ENCODE results near the gene MTUS2.

Gene MTUS2

GRCh38 chr13:29255567-29255966 lies 435.4 kb downstream of the MTUS2 start:
- DNase-seq = no peak

GRCh38 chr13:29260684-29261083 lies 440.5 kb downstream of the MTUS2 start:
- DNase-seq = peak; percentile 4

- no peak for DNase-seq
Measured at GRCh38 chr13:29266261-29266660, 446.1 kb downstream of the MTUS2 start.

- no peak for DNase-seq
Measured at GRCh38 chr13:29266756-29267733, 446.9 kb downstream of the MTUS2 start.

- DNase-seq = no peak
Measured at GRCh38 chr13:29270271-29270985, 450.3 kb downstream of the MTUS2 start.

- no peak for DNase-seq
Measured at GRCh38 chr13:29271606-29272005, 451.5 kb downstream of the MTUS2 start.

GRCh38 chr13:29279356-29280254 lies 459.5 kb downstream of the MTUS2 start:
- no peak for DNase-seq

- DNase-seq = no peak
Measured at GRCh38 chr13:29281932-29282495, 461.9 kb downstream of the MTUS2 start.

GRCh38 chr13:29284726-29285125 lies 464.6 kb downstream of the MTUS2 start:
- DNase-seq = no peak

GRCh38 chr13:29287237-29287636 lies 467.1 kb downstream of the MTUS2 start:
- DNase-seq = no peak

GRCh38 chr13:29292045-29292444 lies 471.9 kb downstream of the MTUS2 start:
- DNase-seq = no peak

- DNase-seq = no peak
Measured at GRCh38 chr13:29294821-29295220, 474.7 kb downstream of the MTUS2 start.

- DNase-seq = no peak
Measured at GRCh38 chr13:29301027-29301426, 480.9 kb downstream of the MTUS2 start.

- DNase-seq = no peak
Measured at GRCh38 chr13:29304148-29304547, 484.0 kb downstream of the MTUS2 start.

GRCh38 chr13:29310806-29311205 lies 490.7 kb downstream of the MTUS2 start:
- no peak for DNase-seq

- DNase-seq = no peak
Measured at GRCh38 chr13:29315847-29316246, 495.7 kb downstream of the MTUS2 start.

- DNase-seq = no peak
Measured at GRCh38 chr13:29317828-29318227, 497.7 kb downstream of the MTUS2 start.

GRCh38 chr13:29318741-29319140 lies 498.6 kb downstream of the MTUS2 start:
- DNase-seq = no peak

GRCh38 chr13:29319451-29319850 lies 499.3 kb downstream of the MTUS2 start:
- no peak for DNase-seq

- no peak for DNase-seq
Measured at GRCh38 chr13:29323954-29324353, 503.8 kb downstream of the MTUS2 start.

- no peak for DNase-seq
Measured at GRCh38 chr13:29324601-29325000, 504.5 kb downstream of the MTUS2 start.

- no peak for DNase-seq
Measured at GRCh38 chr13:29328501-29328900, 508.4 kb downstream of the MTUS2 start.

- no peak for DNase-seq
Measured at GRCh38 chr13:29336356-29336755, 516.2 kb downstream of the MTUS2 start.
